ENCODE data around the gene GYPA. TPM values are rescaled to one million over a fixed set of nuclear protein-coding genes. Genes with fewer than 3 reads are reported as not detected.
"Not testable (repeated sequence)": the region's sequence is repeated elsewhere in the genome, so short reads cannot be mapped to it uniquely, and the experiment has no call there.

Gene GYPA
- total RNA-seq, 4 donors from 2014 or later: not detected

GRCh38 chr4:144115519-144115918 lies 25.0 kb downstream of the GYPA start:
- TF ChIP-seq POLR2AphosphoS5 (IDR thresholded peaks at IDR 0.05): no peak
- no peak for TF ChIP-seq POLR2A (IDR thresholded peaks at IDR 0.05; ENCODE audit: low read depth)
- TF ChIP-seq, protein P1, sequence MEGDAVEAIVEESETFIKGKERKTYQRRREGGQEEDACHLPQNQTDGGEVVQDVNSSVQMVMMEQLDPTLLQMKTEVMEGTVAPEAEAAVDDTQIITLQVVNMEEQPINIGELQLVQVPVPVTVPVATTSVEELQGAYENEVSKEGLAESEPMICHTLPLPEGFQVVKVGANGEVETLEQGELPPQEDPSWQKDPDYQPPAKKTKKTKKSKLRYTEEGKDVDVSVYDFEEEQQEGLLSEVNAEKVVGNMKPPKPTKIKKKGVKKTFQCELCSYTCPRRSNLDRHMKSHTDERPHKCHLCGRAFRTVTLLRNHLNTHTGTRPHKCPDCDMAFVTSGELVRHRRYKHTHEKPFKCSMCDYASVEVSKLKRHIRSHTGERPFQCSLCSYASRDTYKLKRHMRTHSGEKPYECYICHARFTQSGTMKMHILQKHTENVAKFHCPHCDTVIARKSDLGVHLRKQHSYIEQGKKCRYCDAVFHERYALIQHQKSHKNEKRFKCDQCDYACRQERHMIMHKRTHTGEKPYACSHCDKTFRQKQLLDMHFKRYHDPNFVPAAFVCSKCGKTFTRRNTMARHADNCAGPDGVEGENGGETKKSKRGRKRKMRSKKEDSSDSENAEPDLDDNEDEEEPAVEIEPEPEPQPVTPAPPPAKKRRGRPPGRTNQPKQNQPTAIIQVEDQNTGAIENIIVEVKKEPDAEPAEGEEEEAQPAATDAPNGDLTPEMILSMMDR (IDR thresholded peaks at IDR 0.05): no peak
- H3K27ac ChIP-seq (replicated peaks in 1 of 4): no peak overlapping the region

GRCh38 chr4:144113546-144113945 lies 27.0 kb downstream of the GYPA start:
- Histone ChIP-seq H3K27ac (replicated peaks in 1 of 4) (no peak overlapping the region), H3K9me3 (no peaks in the 10 kb centered on the region), H3K36me3 (no peaks in the 10 kb centered on the region), H3K4me1 (no peaks in the 10 kb centered on the region), H3K4me3 (no peak overlapping the region), H3K27me3 (no peaks in the 10 kb centered on the region)
- TF ChIP-seq POLR2A (IDR thresholded peaks at IDR 0.05; ENCODE audit: low read depth): no peak
- no peak for TF ChIP-seq EP300 (IDR thresholded peaks at IDR 0.05)
- TF ChIP-seq, protein P1 (IDR thresholded peaks at IDR 0.05): no peak
- no peak for TF ChIP-seq POLR2AphosphoS5 (IDR thresholded peaks at IDR 0.05)
- intact Hi-C loops (cut with DNase I): no loop called here
- no peak for DNase-seq (ENCODE audit: extremely low spot score)
- 75% methylated on average over 2 of the region's 2 CpGs for WGBS

More at GRCh38 chr4:144115519-144115918, 25.0 kb downstream of the GYPA start:
- intact Hi-C loops (cut with DNase I): no loop called here
- Histone ChIP-seq H3K4me3 (no peak overlapping the region), H3K27me3 (no peaks in the 10 kb centered on the region), H3K36me3 (no peaks in the 10 kb centered on the region), H3K4me1 (no peaks in the 10 kb centered on the region), H3K9me3 (no peaks in the 10 kb centered on the region)
- no peak for DNase-seq (ENCODE audit: extremely low spot score)
- 88% methylated on average over 4 of the region's 4 CpGs for WGBS

DNA sequence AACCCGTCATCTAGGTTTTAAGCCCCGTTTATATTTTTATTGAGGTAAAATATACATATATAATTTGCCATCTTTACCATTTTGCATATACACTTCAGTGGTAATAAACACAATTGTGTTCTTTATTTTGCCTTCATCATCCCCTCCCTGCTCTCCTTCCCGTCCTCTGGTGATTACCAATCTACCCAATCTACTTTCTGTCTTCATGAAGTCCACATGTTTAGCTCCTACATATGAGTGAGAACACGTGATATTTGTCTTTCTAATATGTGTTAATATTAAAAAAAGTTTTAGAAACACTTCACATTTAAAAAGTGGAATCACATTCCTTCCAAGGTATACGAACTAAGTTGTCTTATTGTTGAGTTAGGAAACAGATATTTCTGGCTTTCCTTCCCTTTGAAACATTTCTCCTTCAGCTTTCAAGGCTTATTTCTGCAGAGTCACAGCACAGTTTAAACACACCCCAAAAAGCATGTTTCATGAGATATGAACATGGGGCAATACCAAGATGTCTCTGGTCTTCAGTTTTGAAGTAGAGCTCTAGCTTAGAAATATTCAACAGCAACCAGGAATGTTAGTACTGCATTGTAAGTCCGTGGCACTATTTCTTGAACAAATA lies 35.9 kb downstream of the GYPA start:
- Histone ChIP-seq H3K27ac (replicated peaks in 1 of 4) (no peak overlapping the region), H3K4me3 (no peak overlapping the region), H3K27me3 (no peaks in the 10 kb centered on the region), H3K9me3 (no peaks in the 10 kb centered on the region), H3K36me3 (no peaks in the 10 kb centered on the region), H3K4me1 (no peaks in the 10 kb centered on the region)
- TF ChIP-seq, protein P1 (IDR thresholded peaks at IDR 0.05): no peak
- TF ChIP-seq POLR2AphosphoS5 (IDR thresholded peaks at IDR 0.05): no peak
- no peak for TF ChIP-seq POLR2A (IDR thresholded peaks at IDR 0.05; ENCODE audit: low read depth)
- no peak for TF ChIP-seq EP300 (IDR thresholded peaks at IDR 0.05)
- DNase-seq (ENCODE audit: extremely low spot score): no peak
- intact Hi-C loops (cut with DNase I): no loop called here
- WGBS: 87% methylated on average over 6 of the region's 6 CpGs

DNA sequence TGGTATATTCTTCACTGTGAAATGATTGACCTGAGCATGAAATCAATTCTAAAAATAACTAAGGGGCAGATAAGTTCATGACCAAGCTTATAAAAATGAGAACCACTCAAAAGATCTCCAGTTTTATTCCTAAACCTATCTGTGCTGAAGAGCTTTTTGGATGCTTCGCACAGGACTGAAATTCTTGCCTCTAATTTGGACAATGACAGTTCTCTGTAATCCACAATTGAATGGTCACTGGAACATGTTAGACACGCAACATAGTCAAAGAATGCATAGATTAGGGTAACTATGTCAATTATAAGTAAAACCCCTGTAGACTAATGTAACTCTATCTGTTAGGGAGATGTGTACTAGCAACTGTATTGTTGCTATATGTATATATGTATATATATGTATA lies 42.7 kb downstream of the GYPA start:
- H3K36me3 ChIP-seq; H3K9me3 ChIP-seq; H3K27me3 ChIP-seq; H3K4me1 ChIP-seq; DNase-seq (ENCODE audit: extremely low spot score); H3K4me3 ChIP-seq; intact Hi-C loops (cut with DNase I); H3K27ac ChIP-seq (replicated peaks in 1 of 4): not testable (repeated sequence)
- WGBS: 87% methylated on average over 2 of the region's 2 CpGs

DNA sequence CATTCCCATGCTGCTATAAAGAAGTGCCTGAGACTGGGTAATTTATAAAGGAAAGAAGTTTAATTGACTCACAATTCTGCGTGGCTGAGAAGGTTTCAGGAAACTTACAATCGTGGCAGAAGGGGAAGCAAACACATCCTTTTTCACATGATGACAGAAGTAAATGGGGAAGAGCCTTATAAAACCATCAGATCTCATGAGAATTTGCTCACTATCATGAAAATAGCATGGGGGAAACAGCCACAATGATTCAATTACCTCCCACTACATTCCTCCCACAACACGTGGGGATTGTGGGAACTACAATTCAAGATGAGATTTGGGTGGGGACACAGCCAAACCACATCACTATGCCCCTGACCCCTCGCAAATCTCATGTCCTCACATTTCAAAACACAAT lies 46.5 kb downstream of the GYPA start:
- H3K9me3 ChIP-seq; H3K4me1 ChIP-seq; H3K36me3 ChIP-seq; DNase-seq (ENCODE audit: extremely low spot score); H3K27ac ChIP-seq (replicated peaks in 1 of 4); H3K27me3 ChIP-seq; H3K4me3 ChIP-seq; intact Hi-C loops (cut with DNase I): not testable (repeated sequence)
- WGBS: 50% methylated on average over 4 of the region's 4 CpGs

- H3K4me3 ChIP-seq; DNase-seq (ENCODE audit: extremely low spot score); H3K9me3 ChIP-seq; H3K27ac ChIP-seq (replicated peaks in 1 of 4); H3K27me3 ChIP-seq; intact Hi-C loops (cut with DNase I); H3K36me3 ChIP-seq; H3K4me1 ChIP-seq: not testable (repeated sequence)
- WGBS: 98% methylated on average over 2 of the region's 2 CpGs
These were observed 49.3 kb downstream of the GYPA start for GRCh38 chr4:144091181-144091580.

All from esophagus muscularis mucosa (tissue), 4 donors.